HG02870 (cell line): Measurements from ENCODE around the gene AMFR.

ENCODE experiments used
- ATAC-seq: cut with Tn5 transposase; IDR thresholded peaks from one replicate; pipeline ENCODE4 v1.9.1; 2021; ENCODE audit warnings: mild to moderate bottlenecking, moderate library complexity; ENCODE audit not compliant: unreplicated experiment

AMFR gene

GRCh38 chr16:56336071-56336688 lies 89.2 kb downstream of the AMFR start:
- no peak for ATAC-seq

DNA sequence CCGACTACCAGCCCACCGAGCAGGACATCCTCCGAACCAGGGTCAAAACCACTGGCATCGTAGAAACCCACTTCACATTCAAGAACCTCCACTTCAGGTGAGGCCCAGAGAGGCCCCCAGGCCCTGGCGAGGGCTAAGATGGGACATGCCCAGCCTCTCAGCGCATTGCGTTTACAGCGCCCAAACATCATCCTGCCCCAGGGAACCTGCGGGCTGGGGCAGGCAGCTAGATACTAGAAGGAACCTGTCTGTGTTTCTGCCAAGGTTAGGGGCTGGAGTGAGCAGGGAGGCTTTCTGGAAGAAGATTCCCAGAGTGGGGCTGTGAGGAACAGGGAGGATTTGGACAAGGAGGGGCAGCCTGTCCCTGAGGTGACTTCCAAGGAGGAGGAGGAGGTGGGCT lies 90.6 kb downstream of the AMFR start:
- ATAC-seq, result no peak

GRCh38 chr16:56332464-56333079 lies 92.8 kb downstream of the AMFR start:
- ATAC-seq, result no peak

DNA sequence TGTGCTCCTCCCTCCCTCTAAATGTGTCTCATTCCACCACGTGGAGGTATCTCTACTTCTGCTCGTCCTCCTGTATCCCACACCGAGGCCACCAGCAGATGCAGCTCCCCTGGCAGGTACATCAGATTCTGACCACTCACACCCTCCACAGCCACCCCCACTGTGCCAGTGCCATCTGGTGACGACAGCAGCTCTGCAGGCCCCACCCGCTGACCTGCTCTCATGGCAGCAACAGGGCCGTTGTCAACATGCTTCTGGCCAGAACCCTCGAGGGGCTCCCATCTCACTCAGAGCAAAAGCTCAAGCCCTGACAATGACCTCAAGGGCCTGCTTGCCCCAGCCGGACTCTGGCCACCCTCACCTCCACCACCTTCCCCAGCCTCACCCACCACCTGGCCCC lies 93.4 kb downstream of the AMFR start:
- no peak for ATAC-seq

DNA sequence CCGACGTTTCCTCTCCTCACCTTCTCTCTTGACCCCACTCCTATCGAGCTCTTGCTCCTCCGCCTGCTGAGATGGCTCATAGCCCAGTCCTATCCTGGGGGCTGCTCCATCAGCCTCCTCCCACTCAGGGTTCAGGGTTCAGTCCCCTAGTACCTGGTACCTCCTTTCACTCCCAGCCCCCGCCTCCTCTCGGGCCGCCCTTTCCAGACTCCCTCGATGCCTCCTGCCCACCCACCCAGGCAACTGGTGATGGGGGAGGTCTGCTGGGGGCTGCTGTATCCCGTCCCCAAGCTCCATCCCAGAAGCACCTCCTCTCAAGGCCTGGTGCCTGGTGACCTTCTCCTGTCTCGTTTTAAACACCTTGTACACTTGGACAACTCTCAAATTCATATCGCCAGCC lies 93.9 kb downstream of the AMFR start:
- ATAC-seq, result no peak

DNA sequence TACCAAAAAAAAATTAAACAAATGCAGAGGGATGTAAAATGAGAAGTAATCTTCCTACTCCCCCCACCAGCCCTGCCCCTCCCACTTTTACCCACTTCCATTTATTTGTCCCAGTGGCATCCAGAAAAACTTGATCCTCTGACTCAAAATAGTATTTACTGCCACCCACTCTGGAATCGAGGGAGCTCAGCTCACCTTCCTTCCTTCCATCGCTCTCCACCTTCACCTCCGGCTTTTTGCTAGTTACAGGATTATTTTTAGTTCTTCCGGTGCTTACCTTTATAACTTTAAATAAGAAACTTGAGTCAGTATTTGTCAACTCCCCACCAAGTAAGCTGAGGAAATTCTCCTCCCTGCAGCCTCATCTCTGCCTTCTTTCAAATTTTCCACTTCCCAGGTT lies 94.9 kb downstream of the AMFR start:
- no peak for ATAC-seq

DNA sequence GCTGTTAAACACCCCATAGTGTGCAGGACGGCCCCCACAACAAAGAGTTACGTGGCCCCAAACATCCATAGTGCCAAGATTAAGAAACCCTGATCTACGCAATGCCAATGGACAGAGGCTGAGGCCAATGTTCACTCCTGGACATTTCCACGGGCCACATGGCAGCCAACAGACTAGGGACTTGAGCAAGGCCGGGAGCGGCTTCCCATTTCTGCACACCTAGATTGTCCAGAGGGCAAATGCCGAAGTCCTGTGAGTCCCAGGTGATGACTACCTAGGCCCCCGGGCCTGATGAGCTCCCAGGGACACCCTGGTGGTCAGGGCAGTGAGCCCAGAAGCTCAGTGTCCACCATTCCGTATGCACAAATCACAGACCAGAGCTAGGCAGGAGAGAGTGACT lies 95.5 kb downstream of the AMFR start:
- ATAC-seq, result no peak

DNA sequence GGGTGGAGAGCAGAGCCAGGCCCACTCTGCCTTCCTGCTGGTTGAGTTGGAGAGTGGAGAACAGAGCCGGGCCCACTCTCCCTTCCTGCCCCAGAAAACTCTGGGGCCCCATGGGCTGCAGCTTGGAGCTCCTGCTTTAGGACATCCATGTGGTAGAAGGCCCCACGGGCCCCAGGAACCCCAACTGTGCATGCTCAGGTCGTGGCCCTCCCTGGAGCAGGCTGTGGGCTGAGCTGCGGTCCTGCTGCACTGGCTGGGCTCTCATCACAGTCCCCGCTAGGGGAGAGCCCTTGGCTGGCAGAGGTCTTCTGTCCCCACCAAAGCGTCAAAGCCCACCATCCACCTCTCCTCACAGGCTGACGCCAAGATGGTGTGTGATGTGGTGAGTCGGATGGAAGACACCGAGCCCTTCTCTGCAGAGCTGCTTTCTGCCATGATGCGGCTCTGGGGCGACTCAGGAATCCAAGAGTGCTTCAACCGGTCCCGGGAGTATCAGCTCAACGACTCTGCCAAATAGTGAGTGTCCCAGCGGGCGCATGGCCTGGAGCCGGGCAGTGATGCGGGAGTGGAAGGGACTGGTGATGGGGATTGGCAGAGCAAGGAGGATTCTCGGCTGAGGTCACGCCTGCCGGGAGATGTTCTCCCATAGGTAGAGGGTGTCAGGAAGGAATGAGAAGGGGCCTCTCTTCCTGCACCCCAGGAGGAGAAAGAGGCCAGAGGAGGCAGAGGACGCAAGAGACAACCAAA lies 96.9 kb downstream of the AMFR start:
- ATAC-seq, result no peak

DNA sequence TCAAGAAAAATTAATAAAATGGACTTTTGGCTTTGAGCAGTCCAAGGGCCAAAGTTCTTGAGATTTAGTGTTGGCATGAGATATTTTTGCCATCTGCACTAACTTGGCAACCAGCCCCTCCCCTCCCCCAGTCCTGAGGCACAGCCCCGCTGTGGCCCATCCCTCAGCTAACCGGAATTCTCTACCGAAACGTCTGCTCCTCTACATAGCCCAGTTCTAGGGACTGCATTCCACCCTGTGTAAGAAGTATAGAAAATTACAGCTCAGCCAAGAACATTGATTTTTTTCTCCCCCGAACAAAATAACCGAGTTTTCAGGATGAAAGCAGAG lies 97.5 kb downstream of the AMFR start:
- ATAC-seq, result no peak

- ATAC-seq, result no peak
These were observed 98.0 kb downstream of the AMFR start for GRCh38 chr16:56327071-56327928.

- no peak for ATAC-seq
These were observed 99.4 kb downstream of the AMFR start for GRCh38 chr16:56325956-56326355.

DNA sequence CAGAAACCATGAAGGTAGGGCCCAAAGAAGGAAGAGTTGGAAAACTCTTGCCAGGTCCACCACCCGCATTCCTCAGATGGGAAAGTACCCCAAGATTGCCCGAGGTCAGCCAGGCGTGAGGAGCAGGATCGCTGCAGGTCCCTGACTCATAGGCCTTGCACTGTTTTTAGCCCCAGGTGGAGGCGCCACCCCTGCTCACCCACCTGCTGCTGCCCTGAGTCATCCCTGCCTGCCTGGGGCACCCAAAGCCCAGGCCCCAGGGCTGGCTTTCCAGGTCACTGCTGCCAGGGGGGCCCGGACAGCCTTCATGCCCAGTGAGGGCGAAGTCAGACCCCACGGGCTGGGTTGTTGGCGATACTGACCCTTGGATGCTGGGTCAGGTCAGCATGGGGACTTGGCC lies 100.9 kb downstream of the AMFR start:
- no peak for ATAC-seq

GRCh38 chr16:56321571-56321970 lies 103.8 kb downstream of the AMFR start:
- ATAC-seq, result no peak

DNA sequence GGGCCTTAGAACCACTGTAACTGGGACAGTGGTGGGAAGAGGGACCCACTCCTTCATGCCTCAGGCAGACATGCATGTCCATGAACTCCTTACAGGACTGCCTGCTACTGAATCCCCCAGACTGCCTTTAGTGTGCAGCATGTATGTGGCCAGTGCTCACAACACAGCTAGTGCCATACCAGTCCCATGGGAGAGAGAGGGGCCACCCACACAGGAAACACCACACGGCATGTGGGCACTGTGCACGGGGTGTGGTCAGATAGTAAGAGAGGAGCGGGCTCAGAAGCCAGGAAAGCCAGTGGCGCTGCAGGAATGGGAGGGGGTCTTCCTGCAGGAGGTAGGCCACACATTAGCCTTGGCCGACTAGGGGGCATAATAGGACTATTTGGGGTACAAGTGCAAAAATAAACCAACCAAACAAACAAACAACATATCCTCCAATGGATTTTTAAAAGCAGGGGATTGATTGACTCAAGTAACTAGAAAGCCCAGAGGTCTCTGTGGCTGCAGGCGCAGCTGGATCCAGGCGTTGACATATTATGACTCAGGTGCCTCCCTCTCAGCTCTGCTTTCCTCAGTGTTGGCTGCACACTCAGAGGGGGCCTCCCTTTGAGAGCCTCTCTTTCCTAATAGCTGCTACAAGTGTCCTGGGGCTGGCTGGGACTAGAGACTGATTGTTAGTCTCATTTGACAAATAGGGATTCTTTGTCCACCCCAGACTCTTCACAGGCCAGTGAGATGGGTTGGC lies 104.4 kb downstream of the AMFR start:
- no peak for ATAC-seq

DNA sequence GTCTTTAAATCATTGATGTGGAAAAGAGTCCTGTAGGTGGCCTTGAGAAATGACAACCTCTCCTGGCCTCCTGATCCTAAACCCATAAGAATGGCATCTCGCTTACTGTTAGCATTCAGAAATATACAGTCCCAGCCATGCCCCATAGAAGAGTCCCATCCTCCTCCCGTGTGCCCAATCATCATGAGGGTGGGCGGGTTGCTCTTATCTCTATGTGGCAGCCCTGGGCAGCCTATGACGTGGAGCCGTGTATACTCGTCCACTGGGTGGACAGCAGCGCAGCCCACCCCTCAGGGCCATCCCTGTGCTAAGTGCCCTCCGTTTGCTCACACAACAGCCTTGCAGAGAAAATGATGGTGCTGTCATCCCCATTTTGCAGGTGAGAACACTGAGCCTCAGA lies 105.3 kb downstream of the AMFR start:
- ATAC-seq, result no peak

GRCh38 chr16:56319376-56319775 lies 106.0 kb downstream of the AMFR start:
- no peak for ATAC-seq

DNA sequence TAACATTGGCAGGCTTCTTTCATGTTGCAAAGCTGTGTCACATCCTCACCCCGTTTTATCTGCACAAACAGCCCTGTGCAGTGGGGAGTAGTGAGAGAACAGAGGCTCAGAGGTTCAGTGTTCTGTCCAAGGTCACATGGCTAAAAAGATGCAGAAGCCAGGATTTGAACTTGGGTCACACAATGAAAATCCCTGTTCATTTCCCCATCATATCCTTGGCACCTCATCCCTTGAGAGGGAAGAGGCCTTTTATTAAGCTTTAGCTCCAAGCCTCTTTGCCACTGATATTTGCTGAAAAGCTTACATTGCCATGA lies 106.6 kb downstream of the AMFR start:
- no peak for ATAC-seq

GRCh38 chr16:56317998-56318826 lies 107.1 kb downstream of the AMFR start:
- peak; percentile 98 for ATAC-seq

- no peak for ATAC-seq
These were observed 108.8 kb downstream of the AMFR start for GRCh38 chr16:56316545-56316944.

GRCh38 chr16:56315955-56316354 lies 109.4 kb downstream of the AMFR start:
- ATAC-seq, result no peak
